Panc1 (cell line): ENCODE data around the gene GSTA5. TPM values are rescaled to one million over a fixed set of nuclear protein-coding genes. Genes with fewer than 3 reads are reported as not detected.
"Not testable (repeated sequence)": the region's sequence is repeated elsewhere in the genome, so short reads cannot be mapped to it uniquely, and the experiment has no call there.

Experiments
- ATAC-seq: fragments of 200-7000 bp; cut with Tn5 transposase; 2 replicates; pipeline ENCODE4 v1.9.1; 2020; ENCODE audit warnings: mild to moderate bottlenecking, moderate library complexity
- BruUV-seq: library from RNA; stranded (reverse); fragments of 400-500 nt; replicated peaks from 2 replicates; lab custom pipeline; 2021; lab: Mats Ljungman, UMichigan
- CTCF ChIA-PET: fragments of 300-600 bp; sonication (Branson Sonifier 250); formaldehyde crosslinking; loops from one replicate; lab custom pipeline; 2022; ENCODE audit warnings: antibody characterized with exemption; lab: Charles Lee
- POLR2A ChIA-PET: fragments of 300-600 bp; sonication (Branson Sonifier 250); formaldehyde crosslinking; loops from one replicate; lab custom pipeline; 2022; ENCODE audit warnings: antibody characterized with exemption; lab: Charles Lee
- DNase-seq: peaks from one replicate; pipeline ENCODE4 v3.0.0-alpha.2; 2010; ENCODE audit warnings: low read depth, low spot score
- H3K27ac ChIP-seq: 2 replicates; pipeline ENCODE4 v1.5.1; 2011; ENCODE audit warnings: mild to moderate bottlenecking, low read length, inconsistent platforms
- H3K27me3 ChIP-seq: fragments of 200-500 bp; sonication (Bioruptor generic); 2 replicates; pipeline ENCODE4 v1.6.0; 2014; ENCODE audit warnings: low read length, inconsistent platforms; ENCODE audit not compliant: control insufficient read depth, insufficient read depth
- H3K36me3 ChIP-seq: fragments of 200-500 bp; sonication (Bioruptor generic); 2 replicates; pipeline ENCODE4 v1.5.1; 2014; ENCODE audit warnings: inconsistent platforms, mild to moderate bottlenecking, low read length, moderate library complexity; ENCODE audit not compliant: control insufficient read depth, insufficient read depth
- H3K4me1 ChIP-seq: 2 replicates; pipeline ENCODE4 v1.5.1; 2011; ENCODE audit warnings: inconsistent platforms, mild to moderate bottlenecking, low read length, moderate library complexity; ENCODE audit not compliant: control insufficient read depth, insufficient read depth
- H3K4me3 ChIP-seq, 2 experiments: 2 replicates each; pipeline ENCODE4 v1.5.1; 2011 to 2012; ENCODE audit warnings: low read depth in 2 of 2, low read length in 2 of 2, mild to moderate bottlenecking in 2 of 2, inconsistent platforms in 1 of 2, moderate library complexity in 1 of 2
- H3K9me3 ChIP-seq: fragments of 200-500 bp; sonication (Bioruptor generic); 2 replicates; pipeline ENCODE4 v1.5.1; 2014; ENCODE audit warnings: low read depth, mild to moderate bottlenecking, inconsistent platforms, low read length, moderate library complexity; ENCODE audit not compliant: control insufficient read depth, insufficient read depth
- CTCF ChIP-seq: fragments of 450-650 bp; IDR thresholded peaks from 2 replicates; pipeline ENCODE4 v1.5.1; 2017; ENCODE audit warnings: mild to moderate bottlenecking
- POLR2AphosphoS5 ChIP-seq: IDR thresholded peaks from 2 replicates; pipeline ENCODE4 v1.6.1; 2012; ENCODE audit warnings: mild to moderate bottlenecking, low read depth, low read length, moderate library complexity
- REST ChIP-seq, 2 experiments: IDR thresholded peaks; 2 replicates each; pipeline ENCODE4 v1.6.1; 2011 to 2012; ENCODE audit warnings: low read depth in 2 of 2, control low read depth in 1 of 2, low read length in 1 of 2, mild to moderate bottlenecking in 1 of 2, moderate library complexity in 1 of 2; ENCODE audit not compliant: insufficient read depth in 1 of 2
- SIN3A ChIP-seq: IDR thresholded peaks from 2 replicates; pipeline ENCODE4 v1.6.1; 2012; ENCODE audit warnings: low read depth, mild to moderate bottlenecking, low read length, moderate library complexity, borderline replicate concordance; ENCODE audit not compliant: insufficient read depth
- TCF7L2 ChIP-seq: IDR thresholded peaks from 2 replicates; pipeline ENCODE4 v1.6.1; 2011; ENCODE audit warnings: mild to moderate bottlenecking, low read depth, low read length, inconsistent platforms
- in situ Hi-C: cut with HindIII; loops from 2 replicates; pipeline ENCODE4 v1.10.0; 2016; ENCODE audit warnings: low sequenced_read_pairs, low pct_unique_long_range_greater_than_20kb
- intact Hi-C: fragments of 100-400 bp; cut with micrococcal nuclease; formaldehyde crosslinking; loops from one replicate; pipeline ENCODE4 v1.10.0; 2022; ENCODE audit not compliant: unreplicated experiment
- total RNA-seq: library from RNA; stranded (reverse); gene quantifications from one replicate; pipeline ENCODE4 v1.2.1, GENCODE V29; 2021; ENCODE audit not compliant: unreplicated experiment

The GSTA5 gene
- total RNA-seq, 1 experiment from 2014 or later: not detected

- CTCF ChIA-PET: no interaction called here
- no peak overlapping the region for H3K27ac ChIP-seq
- BruUV-seq: no TSS peak
- no peak overlapping the region for H3K4me3 ChIP-seq
- POLR2A ChIA-PET: no interaction called here
- no peaks in the 10 kb centered on the region for H3K36me3 ChIP-seq
- no peak for ATAC-seq
- H3K9me3 ChIP-seq: no peaks in the 10 kb centered on the region
- no peaks in the 10 kb centered on the region for H3K4me1 ChIP-seq
- no peak for TF ChIP-seq POLR2AphosphoS5
- no peak for TF ChIP-seq REST (IDR thresholded peaks at IDR 0.05; ENCODE audit: insufficient read depth in 1 of 2, low read depth in 2 of 2, low read length in 1 of 2)
- TF ChIP-seq SIN3A: no peak
- no peak for TF ChIP-seq CTCF
- no peak for TF ChIP-seq TCF7L2
- DNase-seq: no peak
- no peaks in the 10 kb centered on the region for H3K27me3 ChIP-seq
- in situ Hi-C loops (no loop called here), intact Hi-C loops (no loop called here)
Measured at GRCh38 chr6:52826513-52826912, 14.1 kb downstream of the GSTA5 start.

- ATAC-seq, BruUV-seq, in situ Hi-C loops, H3K27me3 ChIP-seq, DNase-seq, H3K4me1 ChIP-seq, H3K36me3 ChIP-seq, H3K4me3 ChIP-seq, CTCF ChIA-PET, intact Hi-C loops, POLR2A ChIA-PET, H3K9me3 ChIP-seq, H3K27ac ChIP-seq: not testable (repeated sequence)
Measured at GRCh38 chr6:52825900-52826459, 14.6 kb downstream of the GSTA5 start.

GRCh38 chr6:52825270-52825793 is 15.3 kb downstream of the GSTA5 start:
- POLR2A ChIA-PET, H3K36me3 ChIP-seq, intact Hi-C loops, ATAC-seq, H3K9me3 ChIP-seq, CTCF ChIA-PET, DNase-seq, in situ Hi-C loops, H3K4me3 ChIP-seq, BruUV-seq, H3K4me1 ChIP-seq, H3K27me3 ChIP-seq, H3K27ac ChIP-seq: not testable (repeated sequence)
